K562 (cell line): ENCODE results near the gene C11orf98. TPM values are rescaled to one million over a fixed set of nuclear protein-coding genes. Genes with fewer than 3 reads are reported as not detected.

Experiments
- BCL6 ChIP-seq: fragments of 250-450 bp; sonication (Bioruptor Pico); IDR thresholded peaks from 2 replicates; pipeline ENCODE4 v1.4.0; 2020
- BCOR ChIP-seq: fragments of 450-650 bp; IDR thresholded peaks from 2 replicates; pipeline ENCODE4 v1.6.1; 2016
- CEBPG ChIP-seq, 3 experiments: fragments of 200-800 bp in 1 of 3; sonication (Bioruptor generic) in 1 of 3; sonication (generic) in 1 of 3; formaldehyde crosslinking in 1 of 3; IDR thresholded peaks in 2 of 3; conservative IDR thresholded peaks in 1 of 3; 2 replicates each; pipeline versions ENCODE4 v1.6.1 to v1.8.0; 2016 to 2022; ENCODE audit warnings: missing compliant biosample characterization in 2 of 3, missing genetic modification characterization in 2 of 3, mild to moderate bottlenecking in 1 of 3, missing genetic modification reagents in 1 of 3
- ESRRB ChIP-seq: fragments of 250-450 bp; sonication (Bioruptor Pico); IDR thresholded peaks from 2 replicates; pipeline ENCODE4 v1.5.0; 2020; ENCODE audit warnings: mild to moderate bottlenecking, moderate library complexity, borderline replicate concordance
- L3MBTL2 ChIP-seq: fragments of 450-650 bp; IDR thresholded peaks from 2 replicates; pipeline ENCODE4 v1.6.1; 2016; ENCODE audit warnings: mild to moderate bottlenecking, moderate library complexity
- POLR2A ChIP-seq: fragments of 450-650 bp; conservative IDR thresholded peaks from 2 replicates; pipeline ENCODE4 v1.6.1; 2016
- RHOXF2B ChIP-seq: fragments of 250-450 bp; sonication (Bioruptor Pico); conservative IDR thresholded peaks from 2 replicates; pipeline ENCODE4 v1.5.1; 2021
- XRCC4 ChIP-seq: IDR thresholded peaks from one replicate; pipeline ENCODE4 v1.6.1; 2011; ENCODE audit not compliant: insufficient read depth, insufficient read length; ENCODE audit errors: extremely low read depth
- ZFP1 ChIP-seq: fragments of 450-650 bp; formaldehyde crosslinking; IDR thresholded peaks from 2 replicates; pipeline ENCODE4 v1.4.0; 2020; ENCODE audit warnings: mild to moderate bottlenecking, mixed read lengths
- ZNF197 ChIP-seq: fragments of 200-800 bp; sonication (Bioruptor generic); IDR thresholded peaks from 2 replicates; pipeline ENCODE4 v1.6.1; 2016; ENCODE audit warnings: low read depth, missing genetic modification characterization, missing compliant biosample characterization
- ZNF282 ChIP-seq: sonication (generic); formaldehyde crosslinking; IDR thresholded peaks from 2 replicates; pipeline ENCODE4 v1.8.1; 2023; ENCODE audit warnings: missing genetic modification reagents
- polyA plus RNA-seq, 8 experiments: library from polyadenylated mRNA; depleted of rRNA in 4 of 8; stranded (reverse) in 5 of 8; unstranded in 3 of 8; fragments of >200 nt; fragmentation: Nextera tagmentation in 2 of 8; fragmentation: Illumina TruSeq in 1 of 8; extraction: Ambion mirVana in 2 of 8; extraction: Trizol in 1 of 8; gene quantifications; 2 replicates each; pipeline versions ENCODE4 v1.2.1 to v1.2.3, GENCODE V29; 2011 to 2014; ENCODE audit warnings: inconsistent platforms in 1 of 8, missing spikeins in 1 of 8
- total RNA-seq, 7 experiments: library from RNA; depleted of rRNA in 6 of 7; stranded (reverse); fragments of >200 nt in 6 of 7; fragmentation: Illumina TruSeq in 2 of 7; extraction: Trizol in 2 of 7; gene quantifications; 2 replicates each; pipeline versions ENCODE4 v1.2.1 to v1.2.3, GENCODE V29; 2011 to 2021; ENCODE audit warnings: low replicate concordance in 1 of 7
- TF ChIP-seq, protein P1 (sequence below), 2 experiments: fragments of 450-650 bp in 1 of 2; sonication (generic) in 1 of 2; formaldehyde crosslinking in 1 of 2; IDR thresholded peaks; 2 replicates each; pipeline versions ENCODE4 v1.7.1 to v1.9.0; 2016 to 2022; ENCODE audit warnings: inconsistent platforms in 1 of 2, mild to moderate bottlenecking in 1 of 2, missing genetic modification reagents in 1 of 2
- TF ChIP-seq, protein P2 (sequence below): fragments of 250-450 bp; sonication (Bioruptor Pico); IDR thresholded peaks from 2 replicates; pipeline ENCODE4 v1.4.0; 2020; ENCODE audit warnings: mild to moderate bottlenecking
- TF ChIP-seq, protein P3 (sequence below), 2 experiments: fragments of 450-650 bp; IDR thresholded peaks; 2 replicates each; pipeline ENCODE4 v1.6.1; 2016
- TF ChIP-seq, protein P4 (sequence below): sonication (generic); IDR thresholded peaks from 2 replicates; pipeline ENCODE4 v1.6.1; 2016

C11orf98 gene
- total and polyA plus RNA-seq, 9 of the 15 experiments (the other 6 are each of a cell fraction or from before 2014, with no cell fraction given) = 103 to 352 (median 218) TPM

DNA sequence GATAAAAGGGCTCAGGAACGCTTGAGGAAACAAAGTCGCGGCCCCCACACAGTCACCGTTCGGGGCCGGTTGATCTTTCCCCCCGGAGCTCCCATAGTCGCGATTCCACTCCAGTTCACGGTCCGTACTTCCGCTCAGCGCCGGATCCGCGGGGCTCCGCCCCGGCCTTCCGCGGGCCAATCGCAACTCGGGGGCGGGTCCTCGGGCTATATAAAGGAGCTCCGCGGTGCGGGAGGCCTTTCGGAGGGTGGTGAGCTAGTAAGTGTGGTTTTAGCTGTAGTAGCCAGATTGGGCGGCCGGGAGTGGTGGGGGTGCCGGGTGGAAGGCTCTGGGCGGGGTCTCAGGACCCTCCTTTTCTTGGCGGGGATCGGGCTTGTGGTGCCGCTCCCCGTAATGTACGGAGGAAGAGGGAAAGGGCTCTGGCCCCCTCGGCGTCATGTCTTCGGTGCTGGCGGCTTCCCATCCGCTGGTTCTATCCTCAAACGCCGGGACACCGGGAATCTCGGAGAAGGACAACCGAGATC is at the start of gene C11orf98, which contains the start of gene CSKMT (continued):
- TF ChIP-seq, protein P1, sequence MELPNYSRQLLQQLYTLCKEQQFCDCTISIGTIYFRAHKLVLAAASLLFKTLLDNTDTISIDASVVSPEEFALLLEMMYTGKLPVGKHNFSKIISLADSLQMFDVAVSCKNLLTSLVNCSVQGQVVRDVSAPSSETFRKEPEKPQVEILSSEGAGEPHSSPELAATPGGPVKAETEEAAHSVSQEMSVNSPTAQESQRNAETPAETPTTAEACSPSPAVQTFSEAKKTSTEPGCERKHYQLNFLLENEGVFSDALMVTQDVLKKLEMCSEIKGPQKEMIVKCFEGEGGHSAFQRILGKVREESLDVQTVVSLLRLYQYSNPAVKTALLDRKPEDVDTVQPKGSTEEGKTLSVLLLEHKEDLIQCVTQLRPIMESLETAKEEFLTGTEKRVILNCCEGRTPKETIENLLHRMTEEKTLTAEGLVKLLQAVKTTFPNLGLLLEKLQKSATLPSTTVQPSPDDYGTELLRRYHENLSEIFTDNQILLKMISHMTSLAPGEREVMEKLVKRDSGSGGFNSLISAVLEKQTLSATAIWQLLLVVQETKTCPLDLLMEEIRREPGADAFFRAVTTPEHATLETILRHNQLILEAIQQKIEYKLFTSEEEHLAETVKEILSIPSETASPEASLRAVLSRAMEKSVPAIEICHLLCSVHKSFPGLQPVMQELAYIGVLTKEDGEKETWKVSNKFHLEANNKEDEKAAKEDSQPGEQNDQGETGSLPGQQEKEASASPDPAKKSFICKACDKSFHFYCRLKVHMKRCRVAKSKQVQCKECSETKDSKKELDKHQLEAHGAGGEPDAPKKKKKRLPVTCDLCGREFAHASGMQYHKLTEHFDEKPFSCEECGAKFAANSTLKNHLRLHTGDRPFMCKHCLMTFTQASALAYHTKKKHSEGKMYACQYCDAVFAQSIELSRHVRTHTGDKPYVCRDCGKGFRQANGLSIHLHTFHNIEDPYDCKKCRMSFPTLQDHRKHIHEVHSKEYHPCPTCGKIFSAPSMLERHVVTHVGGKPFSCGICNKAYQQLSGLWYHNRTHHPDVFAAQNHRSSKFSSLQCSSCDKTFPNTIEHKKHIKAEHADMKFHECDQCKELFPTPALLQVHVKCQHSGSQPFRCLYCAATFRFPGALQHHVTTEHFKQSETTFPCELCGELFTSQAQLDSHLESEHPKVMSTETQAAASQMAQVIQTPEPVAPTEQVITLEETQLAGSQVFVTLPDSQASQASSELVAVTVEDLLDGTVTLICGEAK (IDR thresholded peaks at IDR 0.05) = peak; percentile 82
- TF ChIP-seq, protein P1 (CRISPR knock-in tag; IDR thresholded peaks at IDR 0.05) = no peak
- TF ChIP-seq BCL6 (CRISPR knock-in tag) = no peak
- peak; percentile 100 for TF ChIP-seq POLR2A
- peak; percentile 14; the same call in 1 of the 2 replicates for TF ChIP-seq BCOR
- TF ChIP-seq ZNF282 (CRISPR knock-in tag) = no peak
- TF ChIP-seq RHOXF2B (CRISPR knock-in tag) = 0 out of 2 replicates have a peak, but pooled peaks have one; percentile 70
- peak; percentile 68; the same call in 1 of the 2 replicates for TF ChIP-seq ZFP1 (CRISPR knock-in tag)
- TF ChIP-seq XRCC4 = no peak
- TF ChIP-seq CEBPG (CRISPR knock-in tag; IDR thresholded peaks at IDR 0.05) = no peak
- TF ChIP-seq CEBPG (tag; conservative IDR thresholded peaks at IDR 0.05 in 1 of 2, IDR thresholded peaks at IDR 0.05 in 1 of 2) = no peak
- TF ChIP-seq, protein P2, sequence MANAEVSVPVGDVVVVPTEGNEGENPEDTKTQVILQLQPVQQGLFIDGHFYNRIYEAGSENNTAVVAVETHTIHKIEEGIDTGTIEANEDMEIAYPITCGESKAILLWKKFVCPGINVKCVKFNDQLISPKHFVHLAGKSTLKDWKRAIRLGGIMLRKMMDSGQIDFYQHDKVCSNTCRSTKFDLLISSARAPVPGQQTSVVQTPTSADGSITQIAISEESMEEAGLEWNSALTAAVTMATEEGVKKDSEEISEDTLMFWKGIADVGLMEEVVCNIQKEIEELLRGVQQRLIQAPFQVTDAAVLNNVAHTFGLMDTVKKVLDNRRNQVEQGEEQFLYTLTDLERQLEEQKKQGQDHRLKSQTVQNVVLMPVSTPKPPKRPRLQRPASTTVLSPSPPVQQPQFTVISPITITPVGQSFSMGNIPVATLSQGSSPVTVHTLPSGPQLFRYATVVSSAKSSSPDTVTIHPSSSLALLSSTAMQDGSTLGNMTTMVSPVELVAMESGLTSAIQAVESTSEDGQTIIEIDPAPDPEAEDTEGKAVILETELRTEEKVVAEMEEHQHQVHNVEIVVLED (CRISPR knock-in tag) = no peak
- TF ChIP-seq L3MBTL2 = no peak
- TF ChIP-seq, protein P3, sequence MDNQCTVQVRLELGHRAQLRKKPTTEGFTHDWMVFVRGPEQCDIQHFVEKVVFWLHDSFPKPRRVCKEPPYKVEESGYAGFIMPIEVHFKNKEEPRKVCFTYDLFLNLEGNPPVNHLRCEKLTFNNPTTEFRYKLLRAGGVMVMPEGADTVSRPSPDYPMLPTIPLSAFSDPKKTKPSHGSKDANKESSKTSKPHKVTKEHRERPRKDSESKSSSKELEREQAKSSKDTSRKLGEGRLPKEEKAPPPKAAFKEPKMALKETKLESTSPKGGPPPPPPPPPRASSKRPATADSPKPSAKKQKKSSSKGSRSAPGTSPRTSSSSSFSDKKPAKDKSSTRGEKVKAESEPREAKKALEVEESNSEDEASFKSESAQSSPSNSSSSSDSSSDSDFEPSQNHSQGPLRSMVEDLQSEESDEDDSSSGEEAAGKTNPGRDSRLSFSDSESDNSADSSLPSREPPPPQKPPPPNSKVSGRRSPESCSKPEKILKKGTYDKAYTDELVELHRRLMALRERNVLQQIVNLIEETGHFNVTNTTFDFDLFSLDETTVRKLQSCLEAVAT (IDR thresholded peaks at IDR 0.05) = peak in 1 of 2 experiments; percentile 67; a peak in 2 of 4 replicates
- peak; percentile 46; the same call in 1 of the 2 replicates for TF ChIP-seq ZNF197 (CRISPR knock-in tag)
- TF ChIP-seq, protein P4, sequence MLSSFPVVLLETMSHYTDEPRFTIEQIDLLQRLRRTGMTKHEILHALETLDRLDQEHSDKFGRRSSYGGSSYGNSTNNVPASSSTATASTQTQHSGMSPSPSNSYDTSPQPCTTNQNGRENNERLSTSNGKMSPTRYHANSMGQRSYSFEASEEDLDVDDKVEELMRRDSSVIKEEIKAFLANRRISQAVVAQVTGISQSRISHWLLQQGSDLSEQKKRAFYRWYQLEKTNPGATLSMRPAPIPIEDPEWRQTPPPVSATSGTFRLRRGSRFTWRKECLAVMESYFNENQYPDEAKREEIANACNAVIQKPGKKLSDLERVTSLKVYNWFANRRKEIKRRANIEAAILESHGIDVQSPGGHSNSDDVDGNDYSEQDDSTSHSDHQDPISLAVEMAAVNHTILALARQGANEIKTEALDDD = peak; percentile 16; the same call in 1 of the 2 replicates
- TF ChIP-seq ESRRB (CRISPR knock-in tag) = 0 out of 2 replicates have a peak, but pooled peaks have one; percentile 67
